Activated naive CD8-positive, alpha-beta T cell treated with anti-CD3 and anti-CD28 coated beads, Interleukin-2, amount 50 U/mL, for 24 hours (primary cell): Measurements from ENCODE around the gene ATP9B.

ENCODE experiments used
- ATAC-seq: fragments of 150-1000 bp; cut with Tn5 transposase; one replicate; pipeline ENCODE4 v1.10.0; 2021
- DNase-seq: peaks from one replicate; pipeline ENCODE4 v3.0.0; 2021
- H3K27ac Mint-ChIP-seq: one replicate; pipeline ENCODE4 v1.8.0; 2021; ENCODE audit warnings: mild to moderate bottlenecking, mixed read lengths
- H3K27me3 Mint-ChIP-seq: one replicate; pipeline ENCODE4 v1.8.0; 2021; ENCODE audit warnings: mixed read lengths
- H3K36me3 Mint-ChIP-seq: one replicate; pipeline ENCODE4 v1.8.0; 2021; ENCODE audit warnings: low read depth, mixed read lengths
- H3K4me1 Mint-ChIP-seq: one replicate; pipeline ENCODE4 v1.8.0; 2021; ENCODE audit warnings: mixed read lengths
- H3K4me3 Mint-ChIP-seq: one replicate; pipeline ENCODE4 v1.8.0; 2021; ENCODE audit warnings: mild to moderate bottlenecking, moderate library complexity, mixed read lengths
- H3K9me3 Mint-ChIP-seq: one replicate; pipeline ENCODE4 v1.8.0; 2021; ENCODE audit warnings: mixed read lengths

ATP9B gene, protein sequence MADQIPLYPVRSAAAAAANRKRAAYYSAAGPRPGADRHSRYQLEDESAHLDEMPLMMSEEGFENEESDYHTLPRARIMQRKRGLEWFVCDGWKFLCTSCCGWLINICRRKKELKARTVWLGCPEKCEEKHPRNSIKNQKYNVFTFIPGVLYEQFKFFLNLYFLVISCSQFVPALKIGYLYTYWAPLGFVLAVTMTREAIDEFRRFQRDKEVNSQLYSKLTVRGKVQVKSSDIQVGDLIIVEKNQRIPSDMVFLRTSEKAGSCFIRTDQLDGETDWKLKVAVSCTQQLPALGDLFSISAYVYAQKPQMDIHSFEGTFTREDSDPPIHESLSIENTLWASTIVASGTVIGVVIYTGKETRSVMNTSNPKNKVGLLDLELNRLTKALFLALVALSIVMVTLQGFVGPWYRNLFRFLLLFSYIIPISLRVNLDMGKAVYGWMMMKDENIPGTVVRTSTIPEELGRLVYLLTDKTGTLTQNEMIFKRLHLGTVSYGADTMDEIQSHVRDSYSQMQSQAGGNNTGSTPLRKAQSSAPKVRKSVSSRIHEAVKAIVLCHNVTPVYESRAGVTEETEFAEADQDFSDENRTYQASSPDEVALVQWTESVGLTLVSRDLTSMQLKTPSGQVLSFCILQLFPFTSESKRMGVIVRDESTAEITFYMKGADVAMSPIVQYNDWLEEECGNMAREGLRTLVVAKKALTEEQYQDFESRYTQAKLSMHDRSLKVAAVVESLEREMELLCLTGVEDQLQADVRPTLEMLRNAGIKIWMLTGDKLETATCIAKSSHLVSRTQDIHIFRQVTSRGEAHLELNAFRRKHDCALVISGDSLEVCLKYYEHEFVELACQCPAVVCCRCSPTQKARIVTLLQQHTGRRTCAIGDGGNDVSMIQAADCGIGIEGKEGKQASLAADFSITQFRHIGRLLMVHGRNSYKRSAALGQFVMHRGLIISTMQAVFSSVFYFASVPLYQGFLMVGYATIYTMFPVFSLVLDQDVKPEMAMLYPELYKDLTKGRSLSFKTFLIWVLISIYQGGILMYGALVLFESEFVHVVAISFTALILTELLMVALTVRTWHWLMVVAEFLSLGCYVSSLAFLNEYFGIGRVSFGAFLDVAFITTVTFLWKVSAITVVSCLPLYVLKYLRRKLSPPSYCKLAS

DNA sequence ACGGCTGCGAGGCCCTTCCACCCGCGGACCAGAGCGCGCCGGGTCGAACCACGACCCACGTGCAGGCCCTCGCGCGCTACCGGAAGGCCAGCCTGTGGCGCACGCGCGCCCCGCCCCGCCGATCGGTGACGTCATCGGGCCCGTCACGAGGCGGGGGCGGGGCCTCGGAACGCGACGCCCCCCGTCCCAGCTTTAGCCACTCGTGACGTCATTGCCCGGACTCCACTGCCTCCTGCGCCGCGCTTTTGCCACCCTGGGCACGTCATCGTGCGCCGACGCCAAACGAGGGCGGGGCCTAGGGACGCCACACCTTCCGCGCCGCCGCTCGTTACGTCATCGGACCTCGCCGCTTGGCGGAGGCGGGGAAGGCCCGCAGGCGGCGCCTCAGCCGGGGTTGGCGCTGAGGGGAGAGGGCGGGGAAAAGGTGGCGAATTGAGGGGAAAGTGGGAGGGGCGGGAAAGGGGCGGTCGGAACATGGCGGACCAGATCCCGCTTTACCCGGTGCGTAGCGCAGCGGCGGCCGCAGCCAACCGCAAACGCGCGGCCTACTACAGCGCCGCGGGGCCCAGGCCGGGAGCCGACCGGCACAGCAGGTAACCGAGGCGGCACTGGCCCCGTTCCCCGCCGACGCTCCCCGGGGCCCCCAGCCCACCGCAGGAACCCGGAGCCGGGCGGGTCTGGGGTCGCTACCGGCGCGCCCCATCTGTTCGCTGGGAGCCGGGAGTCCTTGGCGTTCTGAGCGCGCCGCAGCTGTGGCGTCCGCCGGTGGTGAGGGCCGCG is at the start of gene ATP9B:
ATP9B (plus strand) TSS at position 458 of the 780 bp plus-strand sequence; CDS start at position 475, 17 bp downstream.
- Mint-ChIP-seq H3K27me3 (peaks cover 12% of the 10 kb centered on the region), H3K9me3 (peaks cover 24% of the 10 kb centered on the region), H3K27ac (peak within 1 kb of the TSS; percentile 96), H3K4me1 (peaks cover 35% of the 10 kb centered on the region), H3K4me3 (peak within 1 kb of the TSS; percentile 89), H3K36me3 (peaks cover 38% of the 10 kb centered on the region)
- DNase-seq: peak; percentile 99
- peak; percentile 86 for ATAC-seq

DNA sequence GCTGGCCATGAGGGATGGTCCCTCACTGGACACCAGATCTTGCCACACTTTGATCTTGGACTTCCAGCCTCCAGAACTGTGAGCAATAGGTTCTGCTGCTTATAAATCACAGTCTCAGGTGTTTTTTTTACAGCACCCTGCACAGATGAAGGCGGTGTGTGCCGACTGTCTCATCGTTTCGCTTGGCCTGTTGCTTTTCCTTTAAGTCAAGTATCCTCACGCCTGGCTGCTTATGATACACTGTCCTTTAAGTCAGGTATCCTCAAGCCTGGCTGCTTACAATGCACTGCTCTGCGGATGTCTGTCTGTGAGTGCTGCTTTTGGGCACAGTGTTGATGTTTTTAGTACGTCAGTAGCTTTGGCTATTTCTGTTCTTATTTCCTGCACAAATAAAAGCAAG is 49.3 kb upstream of the ATP9B start:
- ATAC-seq: no peak
- H3K9me3 Mint-ChIP-seq: no peaks in the 10 kb centered on the region
- peaks cover 6% of the 10 kb centered on the region for H3K27me3 Mint-ChIP-seq
- H3K4me3 Mint-ChIP-seq: no peak overlapping the region
- H3K27ac Mint-ChIP-seq: no peak overlapping the region
- no peaks in the 10 kb centered on the region for H3K4me1 Mint-ChIP-seq
- no peak for DNase-seq
- H3K36me3 Mint-ChIP-seq: no peaks in the 10 kb centered on the region

DNA sequence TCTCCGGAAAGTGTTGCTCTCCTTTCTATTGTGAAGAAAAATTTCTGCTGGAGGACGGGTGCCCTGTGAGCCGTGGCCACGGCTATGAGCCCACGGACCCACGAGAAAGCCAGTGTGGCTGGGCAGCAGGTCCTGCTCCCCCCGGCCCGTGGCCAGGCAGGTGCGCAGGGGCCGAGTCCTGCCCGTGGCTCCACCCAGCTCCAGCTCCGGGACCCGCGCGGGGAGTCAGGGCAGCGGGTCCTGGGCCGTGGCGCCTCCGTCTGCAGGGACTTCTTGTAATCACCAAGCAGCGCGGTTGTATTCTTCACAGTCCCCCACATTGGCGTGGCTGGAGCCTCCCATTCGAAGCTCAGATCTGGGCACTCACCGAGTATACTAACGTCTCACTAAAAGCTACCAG is 46.6 kb upstream of the ATP9B start:
- no peak for DNase-seq
- Mint-ChIP-seq H3K27me3 (peaks cover 6% of the 10 kb centered on the region), H3K27ac (no peak overlapping the region), H3K4me3 (no peak overlapping the region), H3K36me3 (no peaks in the 10 kb centered on the region), H3K4me1 (no peaks in the 10 kb centered on the region), H3K9me3 (peaks cover 5% of the 10 kb centered on the region)
- ATAC-seq: no peak

GRCh38 chr18:79026491-79026890 is 42.7 kb upstream of the ATP9B start:
- no peak for DNase-seq
- Mint-ChIP-seq H3K36me3 (no peaks in the 10 kb centered on the region), H3K27me3 (no peaks in the 10 kb centered on the region), H3K4me1 (no peaks in the 10 kb centered on the region), H3K4me3 (no peak overlapping the region), H3K27ac (no peak overlapping the region), H3K9me3 (peaks cover 21% of the 10 kb centered on the region)
- ATAC-seq: no peak

GRCh38 chr18:79030680-79031079 is 38.5 kb upstream of the ATP9B start:
- H3K4me1 Mint-ChIP-seq: no peaks in the 10 kb centered on the region
- DNase-seq: no peak
- H3K4me3 Mint-ChIP-seq: no peak overlapping the region
- H3K36me3 Mint-ChIP-seq: no peaks in the 10 kb centered on the region
- no peak overlapping the region for H3K27ac Mint-ChIP-seq
- H3K9me3 Mint-ChIP-seq: peaks cover 21% of the 10 kb centered on the region
- ATAC-seq: no peak
- H3K27me3 Mint-ChIP-seq: no peaks in the 10 kb centered on the region

DNA sequence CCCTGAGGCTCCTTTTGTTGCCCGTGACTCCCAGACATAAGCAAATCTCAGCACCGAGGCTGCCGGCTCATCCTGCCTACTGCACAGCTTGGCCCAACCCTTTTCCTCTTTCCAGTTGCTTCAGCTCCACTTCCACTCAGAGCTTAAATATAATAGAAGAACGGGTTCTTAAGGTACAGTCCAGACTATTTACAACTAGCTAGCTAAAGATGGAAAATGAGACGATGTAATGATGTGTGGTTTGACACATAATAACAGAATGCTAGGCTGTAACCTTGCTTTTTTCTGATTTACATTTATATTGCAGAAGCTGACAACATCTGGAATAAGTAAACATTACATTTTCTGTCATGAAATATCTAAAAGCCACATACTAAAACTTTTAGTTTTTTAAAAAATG is 26.9 kb upstream of the ATP9B start:
- Mint-ChIP-seq H3K4me1 (no peaks in the 10 kb centered on the region), H3K9me3 (no peaks in the 10 kb centered on the region), H3K27ac (no peak overlapping the region), H3K27me3 (peaks cover 11% of the 10 kb centered on the region), H3K36me3 (no peaks in the 10 kb centered on the region), H3K4me3 (no peak overlapping the region)
- no peak for DNase-seq
- ATAC-seq: no peak

- Mint-ChIP-seq H3K4me1 (no peaks in the 10 kb centered on the region), H3K27ac (no peak overlapping the region), H3K27me3 (peaks cover 11% of the 10 kb centered on the region), H3K36me3 (no peaks in the 10 kb centered on the region), H3K4me3 (no peak overlapping the region), H3K9me3 (no peaks in the 10 kb centered on the region)
- ATAC-seq (no peak), DNase-seq (no peak)
Measured at GRCh38 chr18:79043288-79043687, 25.9 kb upstream of the ATP9B start.

DNA sequence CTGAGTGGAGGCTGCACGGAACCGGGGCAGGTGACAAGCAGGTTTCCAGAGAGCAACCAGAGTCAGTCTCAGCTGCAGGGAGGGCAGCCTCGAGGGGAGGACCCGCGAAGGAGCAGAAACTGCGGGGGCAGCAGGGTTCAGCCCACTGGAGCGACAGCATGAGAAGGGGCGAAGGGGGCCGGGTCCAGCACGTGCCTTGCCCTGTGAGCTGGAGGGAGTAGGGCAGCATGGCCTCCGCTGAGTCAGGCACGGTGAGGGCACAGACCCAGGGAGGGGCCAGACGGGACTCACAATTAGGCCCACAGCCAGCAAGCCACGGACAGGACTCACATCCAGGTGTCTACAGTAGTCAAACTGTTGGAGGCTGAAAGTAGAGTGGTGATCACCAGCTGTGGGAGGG is 22.7 kb upstream of the ATP9B start:
- Mint-ChIP-seq H3K36me3 (no peaks in the 10 kb centered on the region), H3K4me1 (no peaks in the 10 kb centered on the region), H3K27ac (no peak overlapping the region), H3K4me3 (no peak overlapping the region), H3K27me3 (peaks cover 5% of the 10 kb centered on the region), H3K9me3 (no peaks in the 10 kb centered on the region)
- DNase-seq (no peak), ATAC-seq (no peak)

- H3K36me3 Mint-ChIP-seq: no peaks in the 10 kb centered on the region
- H3K4me3 Mint-ChIP-seq: no peak overlapping the region
- H3K27ac Mint-ChIP-seq: no peak overlapping the region
- no peak for DNase-seq
- H3K4me1 Mint-ChIP-seq: no peaks in the 10 kb centered on the region
- no peaks in the 10 kb centered on the region for H3K9me3 Mint-ChIP-seq
- no peak for ATAC-seq
- peaks cover 8% of the 10 kb centered on the region for H3K27me3 Mint-ChIP-seq
Measured at GRCh38 chr18:79047556-79048244, 21.5 kb upstream of the ATP9B start.

DNA sequence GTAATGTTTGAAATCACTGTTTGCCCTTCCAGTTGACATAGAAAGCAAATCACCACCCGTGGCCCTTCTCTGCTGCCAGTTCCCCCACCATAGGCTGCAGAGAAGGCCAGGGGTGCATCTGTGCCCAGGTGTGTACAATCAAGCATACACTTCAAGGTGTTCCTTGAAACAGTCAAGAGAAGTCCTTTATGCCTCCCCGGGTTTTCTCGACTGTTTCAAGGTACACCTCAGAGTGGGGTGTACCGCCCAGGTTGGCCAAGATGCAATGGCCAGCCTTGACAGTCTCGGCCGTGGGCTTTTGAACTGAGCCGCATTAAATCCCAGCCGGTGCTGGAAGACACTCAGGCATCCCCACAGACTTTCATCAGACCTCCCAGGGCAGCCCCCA is 21.0 kb upstream of the ATP9B start:
- Mint-ChIP-seq H3K27ac (no peak overlapping the region), H3K9me3 (no peaks in the 10 kb centered on the region), H3K36me3 (no peaks in the 10 kb centered on the region), H3K4me1 (no peaks in the 10 kb centered on the region), H3K27me3 (peaks cover 6% of the 10 kb centered on the region), H3K4me3 (no peak overlapping the region)
- DNase-seq (no peak), ATAC-seq (no peak)

DNA sequence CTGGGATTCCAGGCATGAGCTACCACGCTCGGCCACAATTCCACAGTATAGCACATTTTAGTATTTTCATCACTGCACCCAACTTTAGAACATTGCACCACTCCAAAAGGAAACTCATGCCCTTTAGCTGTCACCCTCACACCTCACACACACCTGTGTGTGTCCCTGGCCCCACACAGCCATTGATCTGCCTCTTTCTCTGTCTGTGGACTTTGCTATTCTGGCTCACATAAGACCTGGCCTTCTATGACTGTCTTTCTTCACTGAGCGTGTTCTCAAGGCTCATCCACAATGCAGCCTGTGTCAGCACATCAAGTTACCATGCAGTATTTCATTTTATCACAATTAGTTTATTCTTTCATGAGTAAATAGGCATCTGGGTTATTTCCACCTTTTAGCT is 19.7 kb upstream of the ATP9B start:
- no peak for ATAC-seq
- DNase-seq: no peak
- no peaks in the 10 kb centered on the region for H3K9me3 Mint-ChIP-seq
- no peaks in the 10 kb centered on the region for H3K4me1 Mint-ChIP-seq
- H3K36me3 Mint-ChIP-seq: no peaks in the 10 kb centered on the region
- H3K4me3 Mint-ChIP-seq: no peak overlapping the region
- peaks cover 6% of the 10 kb centered on the region for H3K27me3 Mint-ChIP-seq
- no peak overlapping the region for H3K27ac Mint-ChIP-seq

DNA sequence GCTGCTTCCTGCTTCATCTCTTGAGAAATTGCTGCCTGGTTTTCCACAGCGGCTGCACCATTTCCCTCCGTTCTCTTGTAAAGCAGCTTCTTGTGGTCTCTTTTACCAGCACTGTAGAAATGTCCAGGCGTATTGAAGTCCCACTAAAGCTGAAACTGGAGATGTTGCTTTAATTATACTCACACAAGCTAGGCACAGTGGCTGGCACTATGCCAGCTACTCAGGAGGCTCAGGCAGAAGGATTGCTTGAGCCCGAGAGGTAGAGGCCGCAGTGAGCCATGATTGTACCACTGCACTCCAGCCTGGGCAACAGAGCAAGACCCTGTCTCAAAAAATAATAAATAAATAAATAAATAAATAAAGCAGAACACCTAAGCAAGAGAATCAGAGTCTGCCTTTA is 19.2 kb upstream of the ATP9B start:
- Mint-ChIP-seq H3K4me1 (no peaks in the 10 kb centered on the region), H3K36me3 (no peaks in the 10 kb centered on the region), H3K9me3 (no peaks in the 10 kb centered on the region), H3K4me3 (no peak overlapping the region), H3K27me3 (peaks cover 4% of the 10 kb centered on the region), H3K27ac (no peak overlapping the region)
- no peak for DNase-seq
- ATAC-seq: no peak

DNA sequence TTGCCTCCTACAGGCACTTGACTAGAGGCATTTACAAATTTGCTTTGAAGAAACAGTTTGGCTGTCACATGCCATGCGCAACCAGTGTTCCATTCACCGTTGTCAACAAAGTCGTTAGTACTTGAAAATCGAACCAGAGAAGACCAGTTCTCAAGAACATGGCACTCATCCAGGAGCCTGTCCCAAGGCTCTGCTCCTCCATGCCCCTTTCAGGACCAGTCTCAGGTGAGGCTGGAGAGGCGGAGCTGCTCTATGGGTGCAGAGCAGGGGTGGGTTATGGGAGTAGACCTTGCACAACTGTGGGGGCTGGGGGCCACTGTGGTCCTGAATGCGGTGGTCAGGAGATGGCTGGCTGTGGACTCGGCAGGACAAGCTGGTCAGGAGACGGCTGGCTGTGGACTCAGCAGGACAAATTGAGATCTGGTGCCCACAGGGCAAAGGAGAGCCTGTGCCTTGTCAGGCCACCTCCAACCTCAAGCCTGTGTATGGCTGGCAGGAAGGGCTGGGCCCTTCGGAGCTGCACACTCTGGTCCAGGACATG is 12.3 kb upstream of the ATP9B start:
- H3K4me3 Mint-ChIP-seq: no peak overlapping the region
- H3K9me3 Mint-ChIP-seq: no peaks in the 10 kb centered on the region
- ATAC-seq (no peak), DNase-seq (no peak)
- peaks cover 5% of the 10 kb centered on the region for H3K27me3 Mint-ChIP-seq
- H3K36me3 Mint-ChIP-seq: no peaks in the 10 kb centered on the region
- no peak overlapping the region for H3K27ac Mint-ChIP-seq
- H3K4me1 Mint-ChIP-seq: no peaks in the 10 kb centered on the region
